Retina (tissue), 1 donor: ENCODE data around the gene FBXO39.
"Not testable (repeated sequence)": the region's sequence is repeated elsewhere in the genome, so short reads cannot be mapped to it uniquely, and the experiment has no call there.

Experiments used
- DNase-seq: peaks from one replicate; pipeline ENCODE4 v3.0.0-alpha.2; 2016

FBXO39 gene

DNA sequence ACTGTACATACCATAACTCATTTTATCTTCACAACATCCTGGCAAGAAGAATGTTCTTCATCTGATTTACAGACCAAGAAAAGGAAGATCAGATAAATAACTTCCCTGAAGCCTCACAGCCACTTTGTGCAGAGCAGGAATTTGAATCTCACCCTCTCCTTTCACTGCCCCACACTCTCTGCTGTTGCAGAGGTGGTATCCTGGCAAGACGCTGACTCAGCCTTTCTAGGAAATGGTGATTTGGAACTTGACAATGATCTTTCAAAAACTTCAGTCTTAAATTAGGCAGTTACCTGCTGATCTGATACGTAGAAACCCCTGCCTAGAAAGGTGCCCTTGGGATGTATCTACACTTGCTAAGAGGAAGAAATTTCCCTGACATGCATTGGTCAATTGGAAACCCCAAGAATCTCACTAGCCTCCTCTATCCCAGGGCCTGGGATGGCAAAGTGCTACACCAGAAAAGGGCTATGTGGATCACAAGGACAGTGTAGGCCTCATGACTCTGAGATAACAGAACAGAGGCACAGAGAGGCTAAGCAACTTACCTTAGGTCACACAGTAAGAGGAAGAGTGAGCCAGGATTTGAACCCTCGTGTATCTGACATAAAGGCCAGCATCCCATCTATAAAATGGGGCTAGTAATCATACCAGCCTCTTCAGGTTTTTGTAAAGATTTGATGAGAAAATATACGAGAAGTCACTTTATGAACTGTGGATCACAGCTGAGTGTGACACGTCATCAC is 17.9 kb downstream of the FBXO39 start:
- no peak for DNase-seq

DNA sequence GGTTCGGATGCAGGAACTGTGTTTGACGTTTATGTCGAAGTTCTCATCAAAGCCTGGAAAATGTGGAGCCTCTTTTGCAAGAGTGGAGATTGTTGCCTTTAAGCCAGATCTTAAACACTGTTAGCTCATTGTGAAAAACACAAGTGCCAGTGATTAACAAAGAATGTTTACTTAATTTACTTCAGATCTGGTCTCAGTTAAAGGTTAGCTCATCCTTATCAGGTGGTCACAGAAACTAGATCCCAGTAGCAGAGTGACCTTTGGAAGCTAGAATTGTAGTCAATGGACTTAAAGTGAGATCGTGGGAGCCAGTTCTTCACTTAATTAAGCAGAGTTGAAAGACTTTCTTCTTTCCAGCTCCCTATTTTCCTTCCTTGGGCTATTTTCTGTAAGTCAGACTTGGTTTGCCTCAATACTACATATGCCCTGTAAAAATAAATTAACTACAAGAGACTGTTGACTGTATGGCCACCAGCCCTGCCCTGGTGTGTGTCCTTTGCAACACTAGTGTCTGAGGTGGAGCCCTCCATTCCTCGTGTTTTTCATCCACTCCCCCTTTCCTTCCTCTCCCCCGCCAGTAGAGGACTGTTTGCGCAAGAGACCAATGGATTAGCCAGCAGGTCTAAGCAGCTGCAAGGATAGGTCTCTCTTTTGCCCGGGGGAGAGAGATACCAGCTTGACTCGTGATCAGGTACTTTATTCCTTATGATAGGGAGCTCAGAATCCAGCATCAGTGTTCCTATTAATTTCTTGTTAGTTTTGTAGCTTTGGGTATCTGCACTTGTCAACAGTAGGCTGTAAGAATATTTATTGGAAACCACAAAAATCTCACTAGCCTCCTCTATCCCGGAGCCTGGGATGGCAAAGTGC is 20.2 kb downstream of the FBXO39 start:
- no peak for DNase-seq

- no peak for DNase-seq
Measured at GRCh38 chr17:6796887-6797490, 21.0 kb downstream of the FBXO39 start.

GRCh38 chr17:6797718-6798351 is 21.8 kb downstream of the FBXO39 start:
- no peak for DNase-seq

GRCh38 chr17:6799738-6800137 is 23.7 kb downstream of the FBXO39 start:
- no peak for DNase-seq

- DNase-seq = no peak
Measured at GRCh38 chr17:6800422-6801027, 24.5 kb downstream of the FBXO39 start.

DNA sequence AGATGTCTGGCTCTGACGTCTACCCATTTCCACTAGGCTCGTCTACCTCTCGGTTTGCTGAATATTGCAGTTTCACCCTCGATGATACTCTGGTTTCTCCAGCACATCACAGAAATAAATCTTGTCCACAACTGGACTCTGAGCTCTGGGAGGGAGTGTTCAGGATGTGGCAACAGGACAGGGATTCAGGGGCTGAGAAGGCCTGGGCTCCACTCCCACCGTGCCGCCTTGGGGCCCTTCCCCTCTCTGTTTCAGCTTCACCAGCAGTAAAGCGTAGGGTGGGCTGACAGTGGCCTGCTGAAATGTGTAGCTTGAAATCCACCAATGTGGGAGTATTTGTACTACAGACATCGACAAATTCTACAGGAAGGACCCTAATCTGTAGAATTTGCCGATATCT is 35.5 kb downstream of the FBXO39 start:
- no peak for DNase-seq

- no peak for DNase-seq
Measured at GRCh38 chr17:6812295-6812694, 36.3 kb downstream of the FBXO39 start.

DNA sequence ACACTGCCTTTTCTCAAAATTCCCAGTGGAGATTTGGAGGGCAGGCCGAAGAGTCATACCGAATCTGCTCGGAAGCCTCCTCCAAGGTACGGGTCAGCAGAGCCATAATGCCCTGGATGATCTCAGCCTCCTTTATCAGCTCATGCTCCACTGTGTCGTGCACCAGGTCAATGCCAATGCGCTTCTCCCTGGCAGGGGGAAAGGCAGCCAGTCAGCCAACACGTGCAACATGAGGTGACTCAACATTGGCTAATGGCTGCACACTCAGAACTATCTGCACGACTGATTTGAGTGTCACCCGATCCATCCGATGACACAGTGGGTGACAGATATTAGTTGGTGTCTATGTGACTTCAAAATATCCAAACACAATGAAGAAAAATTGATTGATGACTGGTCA is 39.8 kb downstream of the FBXO39 start:
- no peak for DNase-seq

GRCh38 chr17:6816368-6816767 is 40.4 kb downstream of the FBXO39 start:
- not testable (repeated sequence) for DNase-seq

DNA sequence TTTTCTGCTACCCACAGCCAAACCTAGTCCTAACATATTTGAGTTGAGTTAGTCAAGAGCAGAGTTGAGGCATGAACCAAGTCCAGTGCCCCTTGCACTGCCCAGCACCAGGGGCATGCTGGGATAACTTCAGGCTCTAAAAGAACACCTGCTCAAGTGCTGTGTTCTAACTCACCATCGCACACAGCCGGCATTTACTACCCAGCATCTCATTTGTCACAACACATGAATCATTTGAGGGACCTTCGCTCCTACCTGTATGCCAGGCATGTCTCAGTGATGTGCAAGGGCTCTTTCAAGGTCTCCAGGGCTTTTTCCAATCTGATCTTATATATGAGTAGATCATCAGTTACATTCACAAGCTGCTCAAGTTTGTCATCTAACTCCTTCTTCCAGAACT is 42.9 kb downstream of the FBXO39 start:
- DNase-seq = no peak

- no peak for DNase-seq
Measured at GRCh38 chr17:6823011-6823442, 47.0 kb downstream of the FBXO39 start.

DNA sequence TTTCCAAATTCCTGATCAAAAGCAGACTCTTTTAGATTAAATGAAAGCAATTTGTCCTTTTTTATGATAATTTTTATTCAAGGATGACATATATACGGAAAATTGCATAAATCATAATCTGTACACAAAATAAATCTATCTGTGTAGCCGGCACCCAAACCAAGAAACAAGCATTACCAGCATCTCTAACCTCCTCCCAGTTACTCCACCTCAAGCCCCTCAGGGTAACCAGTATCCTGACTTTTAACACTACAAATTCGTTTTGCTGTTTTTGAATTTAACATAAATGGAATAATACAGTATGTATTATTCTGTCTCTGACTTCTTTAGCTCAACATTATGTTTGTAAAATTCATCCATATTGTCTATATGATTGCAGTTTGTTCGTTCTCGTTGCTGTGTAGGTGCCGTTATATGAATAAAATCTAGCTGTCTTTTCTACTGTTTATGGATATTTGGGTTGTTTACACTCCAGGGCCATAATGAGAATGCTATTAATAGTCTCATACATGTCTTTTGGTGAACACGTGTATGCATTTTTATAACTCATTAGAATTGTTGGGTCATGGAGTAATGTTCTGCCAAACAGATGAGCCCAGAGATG is 54.5 kb downstream of the FBXO39 start:
- DNase-seq = no peak

GRCh38 chr17:6831661-6832263 is 55.7 kb downstream of the FBXO39 start, which contains the start of gene TEKT1:
TSS of gene TEKT1 (minus strand) at chr17:6831729. CDS start at chr17:6830376, 1,353 bp downstream.
- DNase-seq = peak; percentile 93
